ENCODE measurements around the gene ZBED2.

GRCh38 chr3:111568911-111569310, 26.2 kb downstream of the ZBED2 start:
- TF ChIP-seq, protein P1, sequence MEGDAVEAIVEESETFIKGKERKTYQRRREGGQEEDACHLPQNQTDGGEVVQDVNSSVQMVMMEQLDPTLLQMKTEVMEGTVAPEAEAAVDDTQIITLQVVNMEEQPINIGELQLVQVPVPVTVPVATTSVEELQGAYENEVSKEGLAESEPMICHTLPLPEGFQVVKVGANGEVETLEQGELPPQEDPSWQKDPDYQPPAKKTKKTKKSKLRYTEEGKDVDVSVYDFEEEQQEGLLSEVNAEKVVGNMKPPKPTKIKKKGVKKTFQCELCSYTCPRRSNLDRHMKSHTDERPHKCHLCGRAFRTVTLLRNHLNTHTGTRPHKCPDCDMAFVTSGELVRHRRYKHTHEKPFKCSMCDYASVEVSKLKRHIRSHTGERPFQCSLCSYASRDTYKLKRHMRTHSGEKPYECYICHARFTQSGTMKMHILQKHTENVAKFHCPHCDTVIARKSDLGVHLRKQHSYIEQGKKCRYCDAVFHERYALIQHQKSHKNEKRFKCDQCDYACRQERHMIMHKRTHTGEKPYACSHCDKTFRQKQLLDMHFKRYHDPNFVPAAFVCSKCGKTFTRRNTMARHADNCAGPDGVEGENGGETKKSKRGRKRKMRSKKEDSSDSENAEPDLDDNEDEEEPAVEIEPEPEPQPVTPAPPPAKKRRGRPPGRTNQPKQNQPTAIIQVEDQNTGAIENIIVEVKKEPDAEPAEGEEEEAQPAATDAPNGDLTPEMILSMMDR (IDR thresholded peaks at IDR 0.05) = no peak
- TF ChIP-seq SIN3A (IDR thresholded peaks at IDR 0.05; ENCODE audit: borderline replicate concordance, insufficient read depth, low read depth, low read length) (no peak), TCF7L2 (IDR thresholded peaks at IDR 0.05; ENCODE audit: low read depth, low read length) (no peak), POLR2AphosphoS5 (IDR thresholded peaks at IDR 0.05; ENCODE audit: low read depth, low read length) (no peak)

Data from Panc1 (cell line).